K562 (cell line): ENCODE data around the gene ZSCAN12.

Source experiments
- CHD2 ChIP-seq: IDR thresholded peaks from 2 replicates; pipeline ENCODE4 v1.6.1; 2011; ENCODE audit warnings: low read depth, low read length
- HDAC2 ChIP-seq: fragments of 450-650 bp; IDR thresholded peaks from 2 replicates; pipeline ENCODE4 v1.6.1; 2016; ENCODE audit warnings: mild to moderate bottlenecking
- ZNF232 ChIP-seq: sonication (generic); formaldehyde crosslinking; IDR thresholded peaks from 2 replicates; pipeline ENCODE4 v1.8.0; 2022; ENCODE audit warnings: mild to moderate bottlenecking, missing genetic modification reagents

- TF ChIP-seq ZNF232 (CRISPR knock-in tag) (no peak), HDAC2 (no peak), CHD2 (no peak)
These were observed 62.4 kb downstream of the ZSCAN12 start for GRCh38 chr6:28337121-28337520.
